Sigmoid colon (tissue), 4 donors: ENCODE results near the gene FOXN4.

Experiments used
- EP300 ChIP-seq, 4 donors: sonication (generic); formaldehyde crosslinking; IDR thresholded peaks; one replicate each; pipeline ENCODE4 v1.6.1; 2017; ENCODE audit warnings: antibody characterized with exemption in 4 of 4
- POLR2A ChIP-seq, 2 donors: fragments of 450-650 bp; IDR thresholded peaks; one replicate each; pipeline ENCODE4 v1.6.1; 2016; ENCODE audit warnings: antibody characterized with exemption in 2 of 2, mild to moderate bottlenecking in 2 of 2, moderate library complexity in 2 of 2
- POLR2AphosphoS5 ChIP-seq, 4 donors: sonication (generic); formaldehyde crosslinking; IDR thresholded peaks; one replicate each; pipeline ENCODE4 v1.6.1; 2017; ENCODE audit warnings: antibody characterized with exemption in 4 of 4
- TF ChIP-seq, protein P1 (sequence below), 4 experiments: fragments of 450-650 bp in 3 of 4; fragments of 200-600 bp in 1 of 4; IDR thresholded peaks; one replicate each; pipeline ENCODE4 v1.5.1; 2016 to 2019; ENCODE audit warnings: antibody characterized with exemption in 4 of 4, mild to moderate bottlenecking in 3 of 4, moderate library complexity in 2 of 4

GRCh38 chr12:109295764-109296425 lies 13.2 kb downstream of the FOXN4 start:
- TF ChIP-seq, protein P1, sequence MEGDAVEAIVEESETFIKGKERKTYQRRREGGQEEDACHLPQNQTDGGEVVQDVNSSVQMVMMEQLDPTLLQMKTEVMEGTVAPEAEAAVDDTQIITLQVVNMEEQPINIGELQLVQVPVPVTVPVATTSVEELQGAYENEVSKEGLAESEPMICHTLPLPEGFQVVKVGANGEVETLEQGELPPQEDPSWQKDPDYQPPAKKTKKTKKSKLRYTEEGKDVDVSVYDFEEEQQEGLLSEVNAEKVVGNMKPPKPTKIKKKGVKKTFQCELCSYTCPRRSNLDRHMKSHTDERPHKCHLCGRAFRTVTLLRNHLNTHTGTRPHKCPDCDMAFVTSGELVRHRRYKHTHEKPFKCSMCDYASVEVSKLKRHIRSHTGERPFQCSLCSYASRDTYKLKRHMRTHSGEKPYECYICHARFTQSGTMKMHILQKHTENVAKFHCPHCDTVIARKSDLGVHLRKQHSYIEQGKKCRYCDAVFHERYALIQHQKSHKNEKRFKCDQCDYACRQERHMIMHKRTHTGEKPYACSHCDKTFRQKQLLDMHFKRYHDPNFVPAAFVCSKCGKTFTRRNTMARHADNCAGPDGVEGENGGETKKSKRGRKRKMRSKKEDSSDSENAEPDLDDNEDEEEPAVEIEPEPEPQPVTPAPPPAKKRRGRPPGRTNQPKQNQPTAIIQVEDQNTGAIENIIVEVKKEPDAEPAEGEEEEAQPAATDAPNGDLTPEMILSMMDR (IDR thresholded peaks at IDR 0.05): no peak
- TF ChIP-seq POLR2AphosphoS5 (IDR thresholded peaks at IDR 0.05) (no peak), POLR2A (IDR thresholded peaks at IDR 0.05) (no peak), EP300 (IDR thresholded peaks at IDR 0.05) (no peak)
